Gastroesophageal sphincter (tissue), 3 donors: ENCODE data around the gene XYLT1.

Experiments used
- CTCF ChIP-seq, 4 experiments: fragments of 200-600 bp in 2 of 4; fragments of 450-650 bp in 2 of 4; sonication (generic) in 1 of 4; IDR thresholded peaks; one replicate each; pipeline ENCODE4 v1.5.1; 2017 to 2019; ENCODE audit warnings: antibody characterized with exemption in 4 of 4, mild to moderate bottlenecking in 2 of 4, moderate library complexity in 2 of 4
- EP300 ChIP-seq: sonication (generic); formaldehyde crosslinking; IDR thresholded peaks from one replicate; pipeline ENCODE4 v1.6.1; 2017; ENCODE audit warnings: antibody characterized with exemption, mild to moderate bottlenecking
- POLR2A ChIP-seq, 2 donors: fragments of 450-650 bp; IDR thresholded peaks; one replicate each; pipeline ENCODE4 v1.6.1; 2017; ENCODE audit warnings: antibody characterized with exemption in 2 of 2, mild to moderate bottlenecking in 2 of 2, moderate library complexity in 1 of 2
- POLR2AphosphoS5 ChIP-seq: sonication (generic); formaldehyde crosslinking; IDR thresholded peaks from one replicate; pipeline ENCODE4 v1.6.1; 2017; ENCODE audit warnings: antibody characterized with exemption

GRCh38 chr16:17409894-17410293 is 60.9 kb downstream of the XYLT1 start:
- TF ChIP-seq CTCF (IDR thresholded peaks at IDR 0.05), result no peak
- TF ChIP-seq POLR2AphosphoS5, result no peak
- no peak for TF ChIP-seq POLR2A (IDR thresholded peaks at IDR 0.05)
- TF ChIP-seq EP300, result no peak
